ENCODE results near the gene STAC3. TPM values are rescaled to one million over a fixed set of nuclear protein-coding genes. Genes with fewer than 3 reads are reported as not detected.

The STAC3 gene
- total and polyA plus RNA-seq, 2 experiments from 2014 or later = 0.48 to 3.0 TPM

GRCh38 chr12:57214398-57214781, 36.6 kb downstream of the STAC3 start:
- Histone ChIP-seq H3K9me2 (ENCODE audit: insufficient read depth) (no peaks in the 10 kb centered on the region), H4K20me1 (replicated peaks; ENCODE audit: insufficient read depth) (peaks cover 10% of the 10 kb centered on the region; the same call in 1 of the 2 replicates), H3K4me2 (peak overlapping the region; percentile 76), H3K4me3 (peak overlapping the region; percentile 46), H2AFZ (no peak overlapping the region), H3K36me3 (ENCODE audit: insufficient read depth) (no peaks in the 10 kb centered on the region), H3K27ac (ENCODE audit: low read depth) (no peak overlapping the region), H3K79me2 (replicated peaks; ENCODE audit: insufficient read depth) (no peaks in the 10 kb centered on the region), H3F3A (replicated peaks; ENCODE audit: low read depth) (0 out of 2 replicates have a peak, but pooled peaks cover 21% of the 10 kb centered on the region), H3K4me1 (ENCODE audit: insufficient read depth) (peaks cover 28% of the 10 kb centered on the region), H3K27me3 (ENCODE audit: insufficient read depth) (peaks cover 59% of the 10 kb centered on the region)
- no peaks in the 10 kb centered on the region; the same call in 1 of the 3 replicates for H3K9me3 Mint-ChIP-seq
- peaks cover 57% of the 10 kb centered on the region for H3K27me3 Mint-ChIP-seq (ENCODE audit: insufficient read depth, low read depth, poor library complexity)
- peak; percentile 61 for ATAC-seq
- TF ChIP-seq CTCF (conservative IDR thresholded peaks at IDR 0.05; ENCODE audit: low read depth in 2 of 2) (peak; percentile 77 to 89), ZNF462 (CRISPR knock-in tag; IDR thresholded peaks at IDR 0.05) (no peak), STAT1 (IDR thresholded peaks at IDR 0.05; ENCODE audit: unreplicated experiment) (no peak), JUNB (IDR thresholded peaks at IDR 0.05; ENCODE audit: unreplicated experiment) (no peak), REST (IDR thresholded peaks at IDR 0.05; ENCODE audit: unreplicated experiment) (no peak), POLR2AphosphoS5 (IDR thresholded peaks at IDR 0.05; ENCODE audit: low read depth) (no peak), CREB1 (CRISPR knock-in tag; IDR thresholded peaks at IDR 0.05; ENCODE audit: low read depth) (no peak), EZH2 (IDR thresholded peaks at IDR 0.05; ENCODE audit: low read depth, unreplicated experiment) (no peak)
- peaks cover 26% of the 10 kb centered on the region for H3K36me3 Mint-ChIP-seq (ENCODE audit: low read depth)
- H3K4me3 Mint-ChIP-seq = peak overlapping the region; percentile 61; the same call in 2 of the 3 replicates
- peak; percentile 93 for DNase-seq (ENCODE audit: low spot score)
- H3K4me1 Mint-ChIP-seq = peaks cover 44% of the 10 kb centered on the region
- no peak overlapping the region for H3K27ac Mint-ChIP-seq

All from GM23338 (cell line).